BE2C (cell line): ENCODE data around the gene CLDN2.

Experiments used
- DNase-seq: peaks from one replicate; pipeline ENCODE4 v3.0.0-alpha.2; 2020
- H3K27me3 ChIP-seq: fragments of 250-450 bp; sonication (Bioruptor Pico); 2 replicates; pipeline ENCODE4 v1.5.1; 2020; ENCODE audit warnings: mild to moderate bottlenecking
- H3K36me3 ChIP-seq: fragments of 250-450 bp; sonication (Bioruptor Pico); 2 replicates; pipeline ENCODE4 v1.5.1; 2020; ENCODE audit warnings: mild to moderate bottlenecking
- H3K4me1 ChIP-seq: fragments of 250-450 bp; sonication (Bioruptor Pico); 2 replicates; pipeline ENCODE4 v1.5.1; 2020
- H3K4me3 ChIP-seq: 2 replicates; pipeline ENCODE4 v1.5.1; 2011; ENCODE audit warnings: low read depth, low read length
- H3K9me3 ChIP-seq: fragments of 250-450 bp; sonication (Bioruptor Pico); 2 replicates; pipeline ENCODE4 v1.5.1; 2020
- TF ChIP-seq, protein P1 (sequence below): IDR thresholded peaks from 2 replicates; pipeline ENCODE4 v1.5.1; 2012; ENCODE audit warnings: mild to moderate bottlenecking, low read depth, low read length

The CLDN2 gene

GRCh38 chrX:106936246-106936645 lies 16.0 kb downstream of the CLDN2 start:
- DNase-seq: no peak
- TF ChIP-seq, protein P1, sequence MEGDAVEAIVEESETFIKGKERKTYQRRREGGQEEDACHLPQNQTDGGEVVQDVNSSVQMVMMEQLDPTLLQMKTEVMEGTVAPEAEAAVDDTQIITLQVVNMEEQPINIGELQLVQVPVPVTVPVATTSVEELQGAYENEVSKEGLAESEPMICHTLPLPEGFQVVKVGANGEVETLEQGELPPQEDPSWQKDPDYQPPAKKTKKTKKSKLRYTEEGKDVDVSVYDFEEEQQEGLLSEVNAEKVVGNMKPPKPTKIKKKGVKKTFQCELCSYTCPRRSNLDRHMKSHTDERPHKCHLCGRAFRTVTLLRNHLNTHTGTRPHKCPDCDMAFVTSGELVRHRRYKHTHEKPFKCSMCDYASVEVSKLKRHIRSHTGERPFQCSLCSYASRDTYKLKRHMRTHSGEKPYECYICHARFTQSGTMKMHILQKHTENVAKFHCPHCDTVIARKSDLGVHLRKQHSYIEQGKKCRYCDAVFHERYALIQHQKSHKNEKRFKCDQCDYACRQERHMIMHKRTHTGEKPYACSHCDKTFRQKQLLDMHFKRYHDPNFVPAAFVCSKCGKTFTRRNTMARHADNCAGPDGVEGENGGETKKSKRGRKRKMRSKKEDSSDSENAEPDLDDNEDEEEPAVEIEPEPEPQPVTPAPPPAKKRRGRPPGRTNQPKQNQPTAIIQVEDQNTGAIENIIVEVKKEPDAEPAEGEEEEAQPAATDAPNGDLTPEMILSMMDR: no peak
- no peaks in the 10 kb centered on the region for H3K9me3 ChIP-seq
- no peak overlapping the region for H3K4me3 ChIP-seq
- H3K36me3 ChIP-seq: no peaks in the 10 kb centered on the region
- H3K27me3 ChIP-seq: no peaks in the 10 kb centered on the region
- H3K4me1 ChIP-seq: no peaks in the 10 kb centered on the region

GRCh38 chrX:106939566-106939965 lies 19.4 kb downstream of the CLDN2 start:
- Histone ChIP-seq H3K4me1 (no peaks in the 10 kb centered on the region), H3K9me3 (no peaks in the 10 kb centered on the region), H3K36me3 (no peaks in the 10 kb centered on the region), H3K27me3 (no peaks in the 10 kb centered on the region), H3K4me3 (no peak overlapping the region)
- DNase-seq: no peak
- TF ChIP-seq, protein P1: no peak

DNA sequence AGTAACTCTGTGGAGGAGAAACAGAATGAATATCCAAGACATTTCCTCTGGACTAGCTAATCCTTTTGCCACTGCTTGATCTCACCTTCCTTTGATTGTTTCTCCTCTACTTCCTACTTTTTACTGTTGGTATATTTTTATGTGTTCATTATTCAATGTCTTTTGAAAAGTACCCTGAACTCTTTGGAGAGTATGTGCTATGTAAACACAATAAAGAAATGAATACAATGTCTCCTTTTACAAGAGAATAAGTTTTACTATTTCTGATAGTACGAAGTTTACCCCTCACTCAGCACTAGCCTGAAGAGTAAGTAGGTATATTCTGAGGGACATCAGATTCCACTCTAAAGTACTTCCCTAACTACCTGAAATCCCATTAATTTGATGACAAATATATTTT lies 19.9 kb downstream of the CLDN2 start:
- TF ChIP-seq, protein P1: no peak

DNA sequence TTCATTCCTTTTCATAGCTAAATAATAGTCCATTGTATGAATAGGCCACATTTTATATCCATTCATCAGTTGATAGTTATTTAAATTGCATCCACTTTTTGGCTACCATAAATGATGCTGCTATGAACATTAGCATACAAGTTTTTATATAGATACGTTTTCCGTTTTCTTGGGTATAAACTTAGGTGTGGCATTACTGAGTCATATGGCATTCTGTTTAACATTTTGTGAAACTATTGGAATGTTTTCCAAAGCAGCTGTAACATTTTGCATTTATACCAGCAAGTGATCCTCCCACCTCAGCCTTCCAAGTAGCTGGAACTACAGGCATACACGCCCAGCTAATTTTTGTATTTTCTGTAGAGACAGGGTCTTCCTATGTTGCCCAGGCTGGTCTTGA lies 26.3 kb downstream of the CLDN2 start:
- no peak for DNase-seq
- Histone ChIP-seq H3K4me1 (no peaks in the 10 kb centered on the region), H3K27me3 (no peaks in the 10 kb centered on the region), H3K36me3 (no peaks in the 10 kb centered on the region), H3K4me3 (no peak overlapping the region), H3K9me3 (no peaks in the 10 kb centered on the region)
- TF ChIP-seq, protein P1: no peak

More for the DNA sequence above, 19.9 kb downstream of the CLDN2 start:
- H3K36me3 ChIP-seq: no peaks in the 10 kb centered on the region
- no peak for DNase-seq
- no peaks in the 10 kb centered on the region for H3K27me3 ChIP-seq
- no peaks in the 10 kb centered on the region for H3K9me3 ChIP-seq
- no peak overlapping the region for H3K4me3 ChIP-seq
- no peaks in the 10 kb centered on the region for H3K4me1 ChIP-seq

- H3K9me3 ChIP-seq: no peaks in the 10 kb centered on the region
- no peaks in the 10 kb centered on the region for H3K27me3 ChIP-seq
These were observed 28.4 kb downstream of the CLDN2 start for GRCh38 chrX:106948641-106949040.

DNA sequence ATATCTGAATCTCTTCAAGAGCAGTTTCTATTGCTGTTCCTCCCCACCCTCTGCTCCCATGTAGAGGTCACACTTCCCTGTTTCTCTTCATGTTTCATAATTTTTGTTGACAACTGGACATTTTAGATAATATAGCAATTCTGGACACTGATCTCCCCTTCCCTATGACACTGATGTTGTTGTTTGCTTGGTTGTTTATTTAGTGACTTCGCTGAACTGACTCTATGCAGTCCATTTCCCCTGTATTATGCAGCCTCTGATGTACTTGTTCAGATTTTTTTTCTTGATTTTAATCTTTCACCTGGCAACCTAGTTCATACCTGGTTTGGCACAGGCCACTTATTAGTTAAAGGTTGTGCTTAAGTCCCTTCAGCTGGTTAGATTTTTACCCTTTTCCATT lies 29.2 kb downstream of the CLDN2 start:
- no peaks in the 10 kb centered on the region for H3K4me1 ChIP-seq
- H3K9me3 ChIP-seq: no peaks in the 10 kb centered on the region
- DNase-seq: no peak
- no peaks in the 10 kb centered on the region for H3K27me3 ChIP-seq
- H3K36me3 ChIP-seq: no peaks in the 10 kb centered on the region
- TF ChIP-seq, protein P1: no peak
- H3K4me3 ChIP-seq: no peak overlapping the region

More at GRCh38 chrX:106948641-106949040, 28.4 kb downstream of the CLDN2 start:
- TF ChIP-seq, protein P1: no peak
- no peak for DNase-seq
- Histone ChIP-seq H3K36me3 (no peaks in the 10 kb centered on the region), H3K4me1 (no peaks in the 10 kb centered on the region), H3K4me3 (no peak overlapping the region)
